Liver (tissue), 9 donors: ENCODE measurements around the gene LRRD1. TPM values are rescaled to one million over a fixed set of nuclear protein-coding genes. Genes with fewer than 3 reads are reported as not detected.

Experiments
- DNase-seq: peaks from one replicate; pipeline ENCODE4 v3.0.0-alpha.2; 2017; ENCODE audit warnings: low spot score
- H3K27ac ChIP-seq, 2 donors: one replicate each; pipeline ENCODE4 v1.7.0; 2013; ENCODE audit warnings: inconsistent platforms in 2 of 2, low read length in 2 of 2, control low read depth in 1 of 2, low read depth in 1 of 2, mild to moderate bottlenecking in 1 of 2
- H3K27me3 ChIP-seq, 4 donors: one replicate each; pipeline versions ENCODE4 v1.6.1 to v1.7.0; 2013; ENCODE audit warnings: low read length in 3 of 4, inconsistent platforms in 1 of 4, mild to moderate bottlenecking in 1 of 4, moderate library complexity in 1 of 4; ENCODE audit not compliant: control insufficient read depth in 4 of 4, insufficient read depth in 4 of 4
- H3K36me3 ChIP-seq, 4 donors: one replicate each; pipeline versions ENCODE4 v1.6.1 to v1.7.0; 2013; ENCODE audit warnings: low read length in 3 of 4, mild to moderate bottlenecking in 3 of 4, low read depth in 1 of 4, moderate library complexity in 1 of 4; ENCODE audit not compliant: control insufficient read depth in 4 of 4, insufficient read depth in 3 of 4
- H3K4me1 ChIP-seq, 4 donors: one replicate each; pipeline versions ENCODE4 v1.6.1 to v1.7.0; 2013; ENCODE audit warnings: low read length in 3 of 4, mild to moderate bottlenecking in 3 of 4, moderate library complexity in 1 of 4; ENCODE audit not compliant: control insufficient read depth in 4 of 4, insufficient read depth in 4 of 4
- H3K4me3 ChIP-seq, 3 donors: one replicate each; pipeline versions ENCODE4 v1.6.1 to v1.7.0; 2013; ENCODE audit warnings: low read length in 3 of 3, control low read depth in 1 of 3, low read depth in 1 of 3, mild to moderate bottlenecking in 1 of 3
- H3K9ac ChIP-seq, 2 donors: one replicate each; pipeline ENCODE4 v1.7.0; 2013; ENCODE audit warnings: low read length in 2 of 2, mild to moderate bottlenecking in 2 of 2, moderate library complexity in 2 of 2, control low read depth in 1 of 2, low read depth in 1 of 2
- H3K9me3 ChIP-seq, 4 donors: one replicate each; pipeline versions ENCODE4 v1.6.1 to v1.7.0; 2013; ENCODE audit warnings: low read length in 3 of 4; ENCODE audit not compliant: control insufficient read depth in 4 of 4
- ATF3 ChIP-seq: IDR thresholded peaks from 2 replicates; pipeline ENCODE4 v1.6.1; 2016; ENCODE audit warnings: antibody characterized with exemption
- CTCF ChIP-seq: fragments of 150-350 bp; IDR thresholded peaks from 2 replicates; pipeline ENCODE4 v1.5.1; 2017; ENCODE audit warnings: improper control_type of control experiment, low read depth, low read length; ENCODE audit not compliant: missing input control
- FOXA1 ChIP-seq: IDR thresholded peaks from 2 replicates; pipeline ENCODE4 v1.6.1; 2016; ENCODE audit warnings: antibody characterized with exemption
- FOXA2 ChIP-seq: IDR thresholded peaks from 2 replicates; pipeline ENCODE4 v1.6.1; 2016; ENCODE audit warnings: antibody characterized with exemption
- GABPA ChIP-seq, 2 donors: IDR thresholded peaks in 1 of 2; conservative IDR thresholded peaks in 1 of 2; 2 replicates each; pipeline ENCODE4 v1.6.1; 2016; ENCODE audit warnings: antibody characterized with exemption in 2 of 2, mild to moderate bottlenecking in 1 of 2, moderate library complexity in 1 of 2
- HNF4A ChIP-seq, 2 donors: conservative IDR thresholded peaks; 2 replicates each; pipeline ENCODE4 v1.6.1; 2016; ENCODE audit warnings: antibody characterized with exemption in 2 of 2, mild to moderate bottlenecking in 2 of 2
- HNF4G ChIP-seq: IDR thresholded peaks from 2 replicates; pipeline ENCODE4 v1.6.1; 2016; ENCODE audit warnings: antibody characterized with exemption
- NR2F2 ChIP-seq: IDR thresholded peaks from 2 replicates; pipeline ENCODE4 v1.6.1; 2016; ENCODE audit warnings: antibody characterized with exemption
- RXRA ChIP-seq, 2 donors: IDR thresholded peaks; 2 replicates each; pipeline ENCODE4 v1.6.1; 2017 to 2018; ENCODE audit warnings: antibody characterized with exemption in 2 of 2, mild to moderate bottlenecking in 1 of 2
- SP1 ChIP-seq: IDR thresholded peaks from 2 replicates; pipeline ENCODE4 v1.6.1; 2018; ENCODE audit warnings: antibody characterized with exemption, mild to moderate bottlenecking
- TAF1 ChIP-seq: conservative IDR thresholded peaks from 2 replicates; pipeline ENCODE4 v1.6.1; 2016; ENCODE audit warnings: antibody characterized with exemption, mild to moderate bottlenecking
- YY1 ChIP-seq: IDR thresholded peaks from 2 replicates; pipeline ENCODE4 v1.6.1; 2016; ENCODE audit warnings: antibody characterized with exemption, mild to moderate bottlenecking
- WGBS: extraction: QIAGEN DNeasy Blood & Tissue Kit; methylation state at CpG from one replicate; pipeline ENCODE4 v1.1.7; 2013; 5-methylcytosine and 5-hydroxymethylcytosine counted together
- polyA plus RNA-seq, 2 donors: library from polyadenylated mRNA; stranded (reverse) in 1 of 2; unstranded in 1 of 2; fragments of 200-250 nt in 1 of 2; fragments of >200 nt in 1 of 2; fragmentation: Nextera tagmentation in 1 of 2; extraction: Ambion mirVana in 1 of 2; gene quantifications; one replicate each; pipeline versions ENCODE4 v1.2.1 to v1.2.3, GENCODE V29; 2013 to 2015
- total RNA-seq, 2 donors: library from RNA; depleted of rRNA; stranded (reverse); fragments of >200 nt; gene quantifications; one replicate each; pipeline ENCODE4 v1.2.3, GENCODE V29; 2014
- TF ChIP-seq, protein P1 (sequence below): IDR thresholded peaks from 2 replicates; pipeline ENCODE4 v1.6.1; 2016; ENCODE audit warnings: antibody characterized with exemption
- TF ChIP-seq, protein P2 (sequence below): IDR thresholded peaks from 2 replicates; pipeline ENCODE4 v1.6.1; 2016; ENCODE audit warnings: antibody characterized with exemption
- TF ChIP-seq, protein P3 (sequence below): IDR thresholded peaks from 2 replicates; pipeline ENCODE4 v1.6.1; 2016; ENCODE audit warnings: antibody characterized with exemption, mild to moderate bottlenecking
- donor health status: healthy.
- donor health status: healthy.
- donor health status: healthy.
- donor health status: healthy.
- donor health status: healthy.

LRRD1 gene
- total and polyA plus RNA-seq, 4 donors = not detected

GRCh38 chr7:92221766-92222165 is 42.8 kb upstream of the LRRD1 start:
- Histone ChIP-seq H3K27ac (no peak overlapping the region), H3K4me3 (no peak overlapping the region), H3K4me1 (no peaks in the 10 kb centered on the region), H3K27me3 (no peaks in the 10 kb centered on the region), H3K9ac (no peak overlapping the region), H3K9me3 (no peaks in the 10 kb centered on the region), H3K36me3 (peaks cover 4 to 71% (median 61%) of the 10 kb centered on the region in 4 donors)
- TF ChIP-seq FOXA2 (no peak), ATF3 (no peak), TAF1 (no peak), CTCF (no peak)
- TF ChIP-seq, protein P1, sequence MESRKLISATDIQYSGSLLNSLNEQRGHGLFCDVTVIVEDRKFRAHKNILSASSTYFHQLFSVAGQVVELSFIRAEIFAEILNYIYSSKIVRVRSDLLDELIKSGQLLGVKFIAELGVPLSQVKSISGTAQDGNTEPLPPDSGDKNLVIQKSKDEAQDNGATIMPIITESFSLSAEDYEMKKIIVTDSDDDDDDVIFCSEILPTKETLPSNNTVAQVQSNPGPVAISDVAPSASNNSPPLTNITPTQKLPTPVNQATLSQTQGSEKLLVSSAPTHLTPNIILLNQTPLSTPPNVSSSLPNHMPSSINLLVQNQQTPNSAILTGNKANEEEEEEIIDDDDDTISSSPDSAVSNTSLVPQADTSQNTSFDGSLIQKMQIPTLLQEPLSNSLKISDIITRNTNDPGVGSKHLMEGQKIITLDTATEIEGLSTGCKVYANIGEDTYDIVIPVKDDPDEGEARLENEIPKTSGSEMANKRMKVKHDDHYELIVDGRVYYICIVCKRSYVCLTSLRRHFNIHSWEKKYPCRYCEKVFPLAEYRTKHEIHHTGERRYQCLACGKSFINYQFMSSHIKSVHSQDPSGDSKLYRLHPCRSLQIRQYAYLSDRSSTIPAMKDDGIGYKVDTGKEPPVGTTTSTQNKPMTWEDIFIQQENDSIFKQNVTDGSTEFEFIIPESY = no peak
- 96% methylated on average over 3 of the region's 3 CpGs for WGBS
- no peak for DNase-seq

GRCh38 chr7:92206672-92207071 is 27.7 kb upstream of the LRRD1 start:
- TF ChIP-seq, protein P1 = no peak
- Histone ChIP-seq H3K36me3 (peaks cover 6 to 38% (median 26%) of the 10 kb centered on the region in 4 donors), H3K27me3 (no peaks in the 10 kb centered on the region), H3K9ac (no peak overlapping the region), H3K27ac (no peak overlapping the region), H3K4me1 (no peaks in the 10 kb centered on the region), H3K4me3 (no peak overlapping the region), H3K9me3 (no peaks in the 10 kb centered on the region)
- no peak for DNase-seq
- 98% methylated on average over 1 of the region's 1 CpG for WGBS

- Histone ChIP-seq H3K9me3 (no peaks in the 10 kb centered on the region), H3K27ac (no peak overlapping the region), H3K27me3 (no peaks in the 10 kb centered on the region), H3K4me3 (no peak overlapping the region), H3K36me3 (peaks cover 6 to 32% (median 22%) of the 10 kb centered on the region in 4 donors), H3K4me1 (no peaks in the 10 kb centered on the region), H3K9ac (no peak overlapping the region)
- 98% methylated on average over 3 of the region's 3 CpGs for WGBS
- no peak for DNase-seq
- TF ChIP-seq FOXA1 (no peak), ATF3 (no peak), HNF4G (no peak), HNF4A (conservative IDR thresholded peaks at IDR 0.05) (no peak), SP1 (no peak), GABPA (IDR thresholded peaks at IDR 0.05 in 1 of 2, conservative IDR thresholded peaks at IDR 0.05 in 1 of 2) (no peak), CTCF (no peak), YY1 (no peak), NR2F2 (no peak), TAF1 (no peak), RXRA (IDR thresholded peaks at IDR 0.05) (no peak)
- TF ChIP-seq, protein P2, sequence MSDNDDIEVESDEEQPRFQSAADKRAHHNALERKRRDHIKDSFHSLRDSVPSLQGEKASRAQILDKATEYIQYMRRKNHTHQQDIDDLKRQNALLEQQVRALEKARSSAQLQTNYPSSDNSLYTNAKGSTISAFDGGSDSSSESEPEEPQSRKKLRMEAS = no peak
- TF ChIP-seq, protein P3, sequence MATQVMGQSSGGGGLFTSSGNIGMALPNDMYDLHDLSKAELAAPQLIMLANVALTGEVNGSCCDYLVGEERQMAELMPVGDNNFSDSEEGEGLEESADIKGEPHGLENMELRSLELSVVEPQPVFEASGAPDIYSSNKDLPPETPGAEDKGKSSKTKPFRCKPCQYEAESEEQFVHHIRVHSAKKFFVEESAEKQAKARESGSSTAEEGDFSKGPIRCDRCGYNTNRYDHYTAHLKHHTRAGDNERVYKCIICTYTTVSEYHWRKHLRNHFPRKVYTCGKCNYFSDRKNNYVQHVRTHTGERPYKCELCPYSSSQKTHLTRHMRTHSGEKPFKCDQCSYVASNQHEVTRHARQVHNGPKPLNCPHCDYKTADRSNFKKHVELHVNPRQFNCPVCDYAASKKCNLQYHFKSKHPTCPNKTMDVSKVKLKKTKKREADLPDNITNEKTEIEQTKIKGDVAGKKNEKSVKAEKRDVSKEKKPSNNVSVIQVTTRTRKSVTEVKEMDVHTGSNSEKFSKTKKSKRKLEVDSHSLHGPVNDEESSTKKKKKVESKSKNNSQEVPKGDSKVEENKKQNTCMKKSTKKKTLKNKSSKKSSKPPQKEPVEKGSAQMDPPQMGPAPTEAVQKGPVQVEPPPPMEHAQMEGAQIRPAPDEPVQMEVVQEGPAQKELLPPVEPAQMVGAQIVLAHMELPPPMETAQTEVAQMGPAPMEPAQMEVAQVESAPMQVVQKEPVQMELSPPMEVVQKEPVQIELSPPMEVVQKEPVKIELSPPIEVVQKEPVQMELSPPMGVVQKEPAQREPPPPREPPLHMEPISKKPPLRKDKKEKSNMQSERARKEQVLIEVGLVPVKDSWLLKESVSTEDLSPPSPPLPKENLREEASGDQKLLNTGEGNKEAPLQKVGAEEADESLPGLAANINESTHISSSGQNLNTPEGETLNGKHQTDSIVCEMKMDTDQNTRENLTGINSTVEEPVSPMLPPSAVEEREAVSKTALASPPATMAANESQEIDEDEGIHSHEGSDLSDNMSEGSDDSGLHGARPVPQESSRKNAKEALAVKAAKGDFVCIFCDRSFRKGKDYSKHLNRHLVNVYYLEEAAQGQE = no peak
Measured at GRCh38 chr7:92205987-92206386, 27.0 kb upstream of the LRRD1 start.
